Lung (tissue), 5 donors: ENCODE measurements around the gene FAM221B. TPM values are rescaled to one million over a fixed set of nuclear protein-coding genes. Genes with fewer than 3 reads are reported as not detected.

Experiments
- polyA plus RNA-seq, 2 donors: library from polyadenylated mRNA; stranded (reverse); fragments of 200-250 nt; gene quantifications; one replicate each; pipeline ENCODE4 v1.2.1, GENCODE V29; 2013
- small RNA-seq: library from RNA; depleted of rRNA; stranded (forward); fragments of <200 nt; gene quantifications from one replicate; pipeline ENCODE3, GENCODE V24; 2014; ENCODE audit warnings: low replicate concordance
- total RNA-seq, 2 donors: library from RNA; depleted of rRNA in 1 of 2; stranded (reverse); fragments of >200 nt in 1 of 2; gene quantifications; one replicate each; pipeline ENCODE4 v1.2.1, GENCODE V29; 2014 to 2021
- donor health status: Bipolar disorder and iron deficiency.
- donor health status: healthy.
- donor health status: DM: yes; HTN: yes; CAD: no.

FAM221B gene
- total and polyA plus RNA-seq, 4 donors: 0.10 to 0.25 (median 0.13) TPM

Small RNAs within 50 kb of the gene (small RNA-seq; reads per million reads assigned to genes)
- gene HINT2: not detected

Other genes with a start within 250 kb of the FAM221B start
- 10 to 100 TPM; 13.7 to 46.9 TPM for gene TESK1, start 223.5 kb downstream of the FAM221B start, total RNA-seq
- 10 to 100 TPM; 20.8 to 40.1 TPM for gene TESK1, start 223.5 kb downstream of the FAM221B start, polyA plus RNA-seq
- 1 to 10 TPM; 5.2 to 6.6 TPM for gene CD72, start 210.3 kb downstream of the FAM221B start, total RNA-seq
- 10 to 100 TPM in 1 of 2 donors, 1 to 10 TPM in 1; 3.1 to 10.6 TPM for gene CD72, start 210.3 kb downstream of the FAM221B start, polyA plus RNA-seq
- 1 to 10 TPM in 1 of 2 donors, under 1 TPM in 1; 0.92 to 3.8 TPM for gene SIT1, start 177.8 kb downstream of the FAM221B start, total RNA-seq
- 1 to 10 TPM in 1 of 2 donors, under 1 TPM in 1; 0.87 to 1.9 TPM for gene SIT1, start 177.8 kb downstream of the FAM221B start, polyA plus RNA-seq
- over 10,000 TPM; 30,229 to 39,735 TPM for gene RMRP, start 170.7 kb downstream of the FAM221B start, total RNA-seq
- gene RMRP, start 170.7 kb downstream of the FAM221B start, polyA plus RNA-seq: 100 to 1,000 TPM in 1 of 2 donors, 10 to 100 TPM in 1; 44.8 to 325 TPM
- gene CCDC107, start 170.4 kb downstream of the FAM221B start, total RNA-seq: 10 to 100 TPM in 1 of 2 donors, 1 to 10 TPM in 1; 9.9 to 32.8 TPM
- 10 to 100 TPM; 29.2 to 53.9 TPM for gene CCDC107, start 170.4 kb downstream of the FAM221B start, polyA plus RNA-seq
- 1 to 10 TPM; 1.3 TPM for gene ARHGEF39, start 163.5 kb downstream of the FAM221B start, total RNA-seq
- 1 to 10 TPM in 1 of 2 donors, under 1 TPM in 1; 0.47 to 1.4 TPM for gene ARHGEF39, start 163.5 kb downstream of the FAM221B start, polyA plus RNA-seq
- 1 to 10 TPM in 1 of 2 donors, under 1 TPM in 1; 0.88 to 1.6 TPM for gene CA9, start 154.8 kb downstream of the FAM221B start, total RNA-seq
- gene CA9, start 154.8 kb downstream of the FAM221B start, polyA plus RNA-seq: 1 to 10 TPM; 1.1 to 2.4 TPM
- gene TPM2, start 138.8 kb downstream of the FAM221B start, total RNA-seq: 100 to 1,000 TPM in 1 of 2 donors, 10 to 100 TPM in 1; 96.0 to 229 TPM
- 100 to 1,000 TPM; 189 to 494 TPM for gene TPM2, start 138.8 kb downstream of the FAM221B start, polyA plus RNA-seq
- gene TLN1, start 96.5 kb downstream of the FAM221B start, total RNA-seq: 100 to 1,000 TPM; 206 to 501 TPM
- gene TLN1, start 96.5 kb downstream of the FAM221B start, polyA plus RNA-seq: 100 to 1,000 TPM in 1 of 2 donors, 10 to 100 TPM in 1; 71.5 to 319 TPM
- gene CREB3, start 96.1 kb downstream of the FAM221B start, total RNA-seq: 10 to 100 TPM; 25.1 to 43.3 TPM
- 10 to 100 TPM; 38.7 to 39.0 TPM for gene CREB3, start 96.1 kb downstream of the FAM221B start, polyA plus RNA-seq
- 10 to 100 TPM; 42.4 to 78.7 TPM for gene GBA2, start 79.5 kb downstream of the FAM221B start, total RNA-seq
- gene GBA2, start 79.5 kb downstream of the FAM221B start, polyA plus RNA-seq: 10 to 100 TPM; 44.2 to 48.2 TPM
- gene RGP1, start 79.4 kb downstream of the FAM221B start, total RNA-seq: 10 to 100 TPM; 13.0 to 33.2 TPM
- gene RGP1, start 79.4 kb downstream of the FAM221B start, polyA plus RNA-seq: 10 to 100 TPM; 11.7 to 12.9 TPM
- gene MSMP, start 74.5 kb downstream of the FAM221B start, total RNA-seq: 1 to 10 TPM in 1 of 2 donors, not detected in 1; 1.6 TPM
- 1 to 10 TPM in 1 of 2 donors, under 1 TPM in 1; 0.62 to 1.2 TPM for gene MSMP, start 74.5 kb downstream of the FAM221B start, polyA plus RNA-seq
- 10 to 100 TPM; 16.0 to 16.1 TPM for gene NPR2, start 37.1 kb downstream of the FAM221B start, total RNA-seq
- 10 to 100 TPM in 1 of 2 donors, 1 to 10 TPM in 1; 6.2 to 11.1 TPM for gene NPR2, start 37.1 kb downstream of the FAM221B start, polyA plus RNA-seq
- 10 to 100 TPM; 11.1 to 20.6 TPM for gene SPAG8, start 16.5 kb downstream of the FAM221B start, total RNA-seq
- gene SPAG8, start 16.5 kb downstream of the FAM221B start, polyA plus RNA-seq: 1 to 10 TPM; 5.8 to 6.9 TPM
- 10 to 100 TPM; 19.9 to 64.9 TPM for gene HINT2, start 13.7 kb downstream of the FAM221B start, total RNA-seq
- 100 to 1,000 TPM in 1 of 2 donors, 10 to 100 TPM in 1; 52.6 to 112 TPM for gene HINT2, start 13.7 kb downstream of the FAM221B start, polyA plus RNA-seq
- gene TMEM8B, start 496 bp upstream of the FAM221B start, total RNA-seq: 10 to 100 TPM; 11.6 to 13.1 TPM
- gene TMEM8B, start 496 bp upstream of the FAM221B start, polyA plus RNA-seq: 1 to 10 TPM; 6.3 to 6.6 TPM
- not detected for gene OR13J1, start 41.7 kb upstream of the FAM221B start, total RNA-seq
- not detected for gene OR13J1, start 41.7 kb upstream of the FAM221B start, polyA plus RNA-seq
- gene HRCT1, start 77.5 kb upstream of the FAM221B start, total RNA-seq: 10 to 100 TPM in 1 of 2 donors, not detected in 1; 14.1 TPM
- 1 to 10 TPM; 1.7 to 6.3 TPM for gene HRCT1, start 77.5 kb upstream of the FAM221B start, polyA plus RNA-seq
- 1 to 10 TPM; 3.7 to 6.7 TPM for gene SPAAR, start 80.8 kb upstream of the FAM221B start, total RNA-seq
- gene SPAAR, start 80.8 kb upstream of the FAM221B start, polyA plus RNA-seq: 1 to 10 TPM; 5.7 to 5.8 TPM
- not detected for gene OR2S2, start 129.4 kb upstream of the FAM221B start, total RNA-seq
- gene OR2S2, start 129.4 kb upstream of the FAM221B start, polyA plus RNA-seq: not detected
- gene RECK, start 208.2 kb upstream of the FAM221B start, total RNA-seq: 10 to 100 TPM; 16.0 to 19.3 TPM
- 1 to 10 TPM; 4.5 to 8.1 TPM for gene RECK, start 208.2 kb upstream of the FAM221B start, polyA plus RNA-seq